Panc1 (cell line): ENCODE results near the gene SLC35G2. TPM values are rescaled to one million over a fixed set of nuclear protein-coding genes. Genes with fewer than 3 reads are reported as not detected.

Experiments used
- ATAC-seq: fragments of 200-7000 bp; cut with Tn5 transposase; 2 replicates; pipeline ENCODE4 v1.9.1; 2020; ENCODE audit warnings: mild to moderate bottlenecking, moderate library complexity
- BruUV-seq: library from RNA; stranded (reverse); fragments of 400-500 nt; replicated peaks from 2 replicates; lab custom pipeline; 2021; lab: Mats Ljungman, UMichigan
- CTCF ChIA-PET: fragments of 300-600 bp; sonication (Branson Sonifier 250); formaldehyde crosslinking; loops from one replicate; lab custom pipeline; 2022; ENCODE audit warnings: antibody characterized with exemption; lab: Charles Lee
- POLR2A ChIA-PET: fragments of 300-600 bp; sonication (Branson Sonifier 250); formaldehyde crosslinking; loops from one replicate; lab custom pipeline; 2022; ENCODE audit warnings: antibody characterized with exemption; lab: Charles Lee
- DNase-seq: peaks from one replicate; pipeline ENCODE4 v3.0.0-alpha.2; 2010; ENCODE audit warnings: low read depth, low spot score
- H3K27ac ChIP-seq: 2 replicates; pipeline ENCODE4 v1.5.1; 2011; ENCODE audit warnings: mild to moderate bottlenecking, low read length, inconsistent platforms
- H3K27me3 ChIP-seq: fragments of 200-500 bp; sonication (Bioruptor generic); 2 replicates; pipeline ENCODE4 v1.6.0; 2014; ENCODE audit warnings: low read length, inconsistent platforms; ENCODE audit not compliant: control insufficient read depth, insufficient read depth
- H3K36me3 ChIP-seq: fragments of 200-500 bp; sonication (Bioruptor generic); 2 replicates; pipeline ENCODE4 v1.5.1; 2014; ENCODE audit warnings: inconsistent platforms, mild to moderate bottlenecking, low read length, moderate library complexity; ENCODE audit not compliant: control insufficient read depth, insufficient read depth
- H3K4me1 ChIP-seq: 2 replicates; pipeline ENCODE4 v1.5.1; 2011; ENCODE audit warnings: inconsistent platforms, mild to moderate bottlenecking, low read length, moderate library complexity; ENCODE audit not compliant: control insufficient read depth, insufficient read depth
- H3K4me3 ChIP-seq, 2 experiments: 2 replicates each; pipeline ENCODE4 v1.5.1; 2011 to 2012; ENCODE audit warnings: low read depth in 2 of 2, low read length in 2 of 2, mild to moderate bottlenecking in 2 of 2, inconsistent platforms in 1 of 2, moderate library complexity in 1 of 2
- H3K9me3 ChIP-seq: fragments of 200-500 bp; sonication (Bioruptor generic); 2 replicates; pipeline ENCODE4 v1.5.1; 2014; ENCODE audit warnings: low read depth, mild to moderate bottlenecking, inconsistent platforms, low read length, moderate library complexity; ENCODE audit not compliant: control insufficient read depth, insufficient read depth
- POLR2AphosphoS5 ChIP-seq: IDR thresholded peaks from 2 replicates; pipeline ENCODE4 v1.6.1; 2012; ENCODE audit warnings: mild to moderate bottlenecking, low read depth, low read length, moderate library complexity
- SIN3A ChIP-seq: IDR thresholded peaks from 2 replicates; pipeline ENCODE4 v1.6.1; 2012; ENCODE audit warnings: low read depth, mild to moderate bottlenecking, low read length, moderate library complexity, borderline replicate concordance; ENCODE audit not compliant: insufficient read depth
- TCF7L2 ChIP-seq: IDR thresholded peaks from 2 replicates; pipeline ENCODE4 v1.6.1; 2011; ENCODE audit warnings: mild to moderate bottlenecking, low read depth, low read length, inconsistent platforms
- in situ Hi-C: cut with HindIII; loops from 2 replicates; pipeline ENCODE4 v1.10.0; 2016; ENCODE audit warnings: low sequenced_read_pairs, low pct_unique_long_range_greater_than_20kb
- intact Hi-C: fragments of 100-400 bp; cut with micrococcal nuclease; formaldehyde crosslinking; loops from one replicate; pipeline ENCODE4 v1.10.0; 2022; ENCODE audit not compliant: unreplicated experiment
- total RNA-seq: library from RNA; stranded (reverse); gene quantifications from one replicate; pipeline ENCODE4 v1.2.1, GENCODE V29; 2021; ENCODE audit not compliant: unreplicated experiment
- TF ChIP-seq, protein P1 (sequence below): fragments of 450-650 bp; IDR thresholded peaks from 2 replicates; pipeline ENCODE4 v1.5.1; 2017; ENCODE audit warnings: mild to moderate bottlenecking
- TF ChIP-seq, protein P2 (sequence below), 2 experiments: IDR thresholded peaks; 2 replicates each; pipeline ENCODE4 v1.6.1; 2011 to 2012; ENCODE audit warnings: low read depth in 2 of 2, control low read depth in 1 of 2, low read length in 1 of 2, mild to moderate bottlenecking in 1 of 2, moderate library complexity in 1 of 2; ENCODE audit not compliant: insufficient read depth in 1 of 2

The SLC35G2 gene
- total RNA-seq, 1 experiment from 2014 or later: 15.0 TPM

DNA sequence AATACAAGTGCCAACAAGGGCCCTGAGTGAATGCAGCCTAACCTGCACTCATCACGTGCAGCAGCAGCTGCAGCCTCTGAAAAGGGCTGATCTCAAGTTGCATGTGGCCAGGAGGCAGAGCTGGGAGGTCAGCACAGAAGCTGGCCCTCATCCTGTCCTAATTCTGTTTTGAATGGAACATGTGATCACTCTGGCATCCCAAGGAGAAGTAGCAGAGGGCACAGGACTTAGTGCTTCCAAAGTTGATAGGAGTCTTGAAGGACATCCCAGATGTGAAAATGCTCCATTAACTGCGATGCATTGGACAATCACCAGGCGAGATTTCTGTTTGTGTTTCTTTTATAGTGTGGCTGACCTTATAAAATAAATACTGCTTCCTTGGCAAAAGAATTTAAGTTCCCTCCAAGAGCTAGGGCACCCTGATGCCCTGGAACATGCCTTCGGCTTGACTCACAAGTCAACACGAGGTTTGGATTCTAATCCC, 35.2 kb upstream of the SLC35G2 start:
- H3K4me3 ChIP-seq: no peak overlapping the region
- ChIA-PET POLR2A (interaction anchor here (0.6 kb wide), 1 partner anchor 287 kb away, joined by 4 read pairs; no protein-coding TSS in a partner anchor), CTCF (no interaction called here)
- H3K36me3 ChIP-seq: no peaks in the 10 kb centered on the region
- no peaks in the 10 kb centered on the region for H3K9me3 ChIP-seq
- no TSS peak for BruUV-seq
- H3K4me1 ChIP-seq: peaks cover 5% of the 10 kb centered on the region; the same call in 1 of the 2 replicates
- no peak for DNase-seq
- intact Hi-C loops: no loop called here
- TF ChIP-seq, protein P1, sequence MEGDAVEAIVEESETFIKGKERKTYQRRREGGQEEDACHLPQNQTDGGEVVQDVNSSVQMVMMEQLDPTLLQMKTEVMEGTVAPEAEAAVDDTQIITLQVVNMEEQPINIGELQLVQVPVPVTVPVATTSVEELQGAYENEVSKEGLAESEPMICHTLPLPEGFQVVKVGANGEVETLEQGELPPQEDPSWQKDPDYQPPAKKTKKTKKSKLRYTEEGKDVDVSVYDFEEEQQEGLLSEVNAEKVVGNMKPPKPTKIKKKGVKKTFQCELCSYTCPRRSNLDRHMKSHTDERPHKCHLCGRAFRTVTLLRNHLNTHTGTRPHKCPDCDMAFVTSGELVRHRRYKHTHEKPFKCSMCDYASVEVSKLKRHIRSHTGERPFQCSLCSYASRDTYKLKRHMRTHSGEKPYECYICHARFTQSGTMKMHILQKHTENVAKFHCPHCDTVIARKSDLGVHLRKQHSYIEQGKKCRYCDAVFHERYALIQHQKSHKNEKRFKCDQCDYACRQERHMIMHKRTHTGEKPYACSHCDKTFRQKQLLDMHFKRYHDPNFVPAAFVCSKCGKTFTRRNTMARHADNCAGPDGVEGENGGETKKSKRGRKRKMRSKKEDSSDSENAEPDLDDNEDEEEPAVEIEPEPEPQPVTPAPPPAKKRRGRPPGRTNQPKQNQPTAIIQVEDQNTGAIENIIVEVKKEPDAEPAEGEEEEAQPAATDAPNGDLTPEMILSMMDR: no peak
- TF ChIP-seq TCF7L2 (no peak), SIN3A (no peak), POLR2AphosphoS5 (no peak)
- TF ChIP-seq, protein P2, sequence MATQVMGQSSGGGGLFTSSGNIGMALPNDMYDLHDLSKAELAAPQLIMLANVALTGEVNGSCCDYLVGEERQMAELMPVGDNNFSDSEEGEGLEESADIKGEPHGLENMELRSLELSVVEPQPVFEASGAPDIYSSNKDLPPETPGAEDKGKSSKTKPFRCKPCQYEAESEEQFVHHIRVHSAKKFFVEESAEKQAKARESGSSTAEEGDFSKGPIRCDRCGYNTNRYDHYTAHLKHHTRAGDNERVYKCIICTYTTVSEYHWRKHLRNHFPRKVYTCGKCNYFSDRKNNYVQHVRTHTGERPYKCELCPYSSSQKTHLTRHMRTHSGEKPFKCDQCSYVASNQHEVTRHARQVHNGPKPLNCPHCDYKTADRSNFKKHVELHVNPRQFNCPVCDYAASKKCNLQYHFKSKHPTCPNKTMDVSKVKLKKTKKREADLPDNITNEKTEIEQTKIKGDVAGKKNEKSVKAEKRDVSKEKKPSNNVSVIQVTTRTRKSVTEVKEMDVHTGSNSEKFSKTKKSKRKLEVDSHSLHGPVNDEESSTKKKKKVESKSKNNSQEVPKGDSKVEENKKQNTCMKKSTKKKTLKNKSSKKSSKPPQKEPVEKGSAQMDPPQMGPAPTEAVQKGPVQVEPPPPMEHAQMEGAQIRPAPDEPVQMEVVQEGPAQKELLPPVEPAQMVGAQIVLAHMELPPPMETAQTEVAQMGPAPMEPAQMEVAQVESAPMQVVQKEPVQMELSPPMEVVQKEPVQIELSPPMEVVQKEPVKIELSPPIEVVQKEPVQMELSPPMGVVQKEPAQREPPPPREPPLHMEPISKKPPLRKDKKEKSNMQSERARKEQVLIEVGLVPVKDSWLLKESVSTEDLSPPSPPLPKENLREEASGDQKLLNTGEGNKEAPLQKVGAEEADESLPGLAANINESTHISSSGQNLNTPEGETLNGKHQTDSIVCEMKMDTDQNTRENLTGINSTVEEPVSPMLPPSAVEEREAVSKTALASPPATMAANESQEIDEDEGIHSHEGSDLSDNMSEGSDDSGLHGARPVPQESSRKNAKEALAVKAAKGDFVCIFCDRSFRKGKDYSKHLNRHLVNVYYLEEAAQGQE (IDR thresholded peaks at IDR 0.05; ENCODE audit: insufficient read depth in 1 of 2, low read depth in 2 of 2, low read length in 1 of 2): no peak
- H3K27ac ChIP-seq: no peak overlapping the region
- ATAC-seq: peak; percentile 40; the same call in 1 of the 2 replicates
- no peaks in the 10 kb centered on the region for H3K27me3 ChIP-seq
- in situ Hi-C loops: no loop called here

DNA sequence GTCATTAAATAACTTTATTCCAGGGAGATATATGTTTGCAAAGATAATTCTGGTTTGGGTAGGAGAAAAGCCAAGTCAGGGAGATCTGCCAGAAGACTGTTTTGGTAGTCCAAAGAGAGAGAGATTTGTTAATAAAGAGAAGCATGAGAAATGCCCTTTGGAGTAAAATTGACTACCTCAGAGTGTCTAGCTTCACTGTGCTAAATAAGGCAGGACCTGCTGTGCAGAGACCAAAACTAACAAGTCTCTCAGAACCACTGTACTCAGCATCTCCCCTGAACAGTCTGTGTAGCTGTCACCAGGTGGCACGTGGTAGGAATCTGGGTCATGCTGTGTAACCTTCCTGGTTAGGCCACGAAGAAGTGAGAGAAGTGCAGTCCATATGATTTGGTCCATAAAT, 31.6 kb upstream of the SLC35G2 start:
- no peak overlapping the region for H3K4me3 ChIP-seq
- no peaks in the 10 kb centered on the region for H3K27me3 ChIP-seq
- TF ChIP-seq, protein P2 (IDR thresholded peaks at IDR 0.05; ENCODE audit: insufficient read depth in 1 of 2, low read depth in 2 of 2, low read length in 1 of 2): no peak
- TF ChIP-seq, protein P1: no peak
- TF ChIP-seq TCF7L2 (no peak), SIN3A (no peak), POLR2AphosphoS5 (no peak)
- H3K9me3 ChIP-seq: no peaks in the 10 kb centered on the region
- ATAC-seq (peak; percentile 58; the same call in 1 of the 2 replicates), DNase-seq (no peak)
- peaks cover 5% of the 10 kb centered on the region; the same call in 1 of the 2 replicates for H3K4me1 ChIP-seq
- CTCF ChIA-PET: no interaction called here
- no peak overlapping the region; the same call in 1 of the 2 replicates for H3K27ac ChIP-seq
- in situ Hi-C loops (no loop called here), intact Hi-C loops (no loop called here)
- POLR2A ChIA-PET: no interaction called here
- BruUV-seq: no TSS peak
- H3K36me3 ChIP-seq: no peaks in the 10 kb centered on the region
